Neural progenitor cell (in vitro differentiated cells): ENCODE measurements around the gene FAM83F. TPM values are rescaled to one million over a fixed set of nuclear protein-coding genes. Genes with fewer than 3 reads are reported as not detected.
A peak's percentile ranks its signal among the peaks of the same experiment; 100 is the strongest.

Experiments
- DNase-seq: peaks from one replicate; pipeline ENCODE4 v3.0.0-alpha.2; 2016; ENCODE audit warnings: low spot score
- H2AFZ ChIP-seq: fragments of 200-600 bp; sonication (generic); replicated peaks from 2 replicates; pipeline ENCODE4 v1.6.1; 2016; ENCODE audit warnings: antibody characterized with exemption
- H3F3A ChIP-seq: fragments of 200-600 bp; sonication (generic); 2 replicates; pipeline ENCODE4 v1.6.1; 2016; ENCODE audit warnings: antibody characterized with exemption, low read depth
- H3K27ac ChIP-seq: fragments of 200-600 bp; sonication (generic); 2 replicates; pipeline ENCODE4 v1.5.1; 2016; ENCODE audit warnings: mild to moderate bottlenecking
- H3K27me3 ChIP-seq: fragments of 200-600 bp; sonication (generic); 2 replicates; pipeline ENCODE4 v1.6.1; 2016; ENCODE audit warnings: mild to moderate bottlenecking, moderate library complexity
- H3K36me3 ChIP-seq: fragments of 200-600 bp; sonication (generic); 2 replicates; pipeline ENCODE4 v1.5.1; 2016
- H3K4me1 ChIP-seq: fragments of 200-600 bp; sonication (generic); 2 replicates; pipeline ENCODE4 v1.6.1; 2016; ENCODE audit warnings: mixed run types
- H3K4me2 ChIP-seq: fragments of 200-600 bp; sonication (generic); 2 replicates; pipeline ENCODE4 v1.6.1; 2016
- H3K4me3 ChIP-seq: fragments of 200-600 bp; sonication (generic); 2 replicates; pipeline ENCODE4 v1.5.1; 2016
- H3K79me2 ChIP-seq: fragments of 200-600 bp; sonication (generic); 2 replicates; pipeline ENCODE4 v1.6.1; 2016; ENCODE audit warnings: low read depth
- H3K9ac ChIP-seq: fragments of 200-600 bp; sonication (generic); 2 replicates; pipeline ENCODE4 v1.6.1; 2016
- H3K9me3 ChIP-seq: fragments of 200-600 bp; sonication (generic); 2 replicates; pipeline ENCODE4 v1.5.1; 2016; ENCODE audit warnings: low read depth
- H4K20me1 ChIP-seq: fragments of 200-600 bp; sonication (generic); 2 replicates; pipeline ENCODE4 v1.6.1; 2016; ENCODE audit warnings: low read depth
- H3K27ac Mint-ChIP-seq: 3 replicates; pipeline ENCODE4 v1.8.0; 2021; ENCODE audit warnings: mixed read lengths
- H3K27me3 Mint-ChIP-seq: 2 replicates; pipeline ENCODE4 v1.8.0; 2022; ENCODE audit warnings: low read depth, mild to moderate bottlenecking, inconsistent platforms, moderate library complexity, mixed read lengths; ENCODE audit not compliant: insufficient read depth
- H3K36me3 Mint-ChIP-seq: 3 replicates; pipeline ENCODE4 v1.8.0; 2021; ENCODE audit warnings: mixed read lengths
- H3K4me1 Mint-ChIP-seq: 3 replicates; pipeline ENCODE4 v1.8.0; 2021; ENCODE audit warnings: mixed read lengths
- H3K4me3 Mint-ChIP-seq: 3 replicates; pipeline ENCODE4 v1.8.0; 2021; ENCODE audit warnings: mild to moderate bottlenecking, moderate library complexity, mixed read lengths
- H3K9me3 Mint-ChIP-seq: 3 replicates; pipeline ENCODE4 v1.8.0; 2020; ENCODE audit warnings: mixed read lengths
- EZH2 ChIP-seq: fragments of 200-600 bp; sonication (generic); IDR thresholded peaks from 2 replicates; pipeline ENCODE4 v1.6.1; 2017; ENCODE audit warnings: antibody characterized with exemption, mild to moderate bottlenecking, moderate library complexity
- EZH2phosphoT487 ChIP-seq: fragments of 200-600 bp; sonication (generic); IDR thresholded peaks from 2 replicates; pipeline ENCODE4 v1.6.1; 2017; ENCODE audit warnings: antibody characterized with exemption
- total RNA-seq: library from RNA; depleted of rRNA; stranded (reverse); fragments of >200 nt; gene quantifications from 2 replicates; pipeline ENCODE4 v1.2.3, GENCODE V29; 2015; ENCODE audit warnings: low replicate concordance
- TF ChIP-seq, protein P1 (sequence below): fragments of 200-600 bp; sonication (generic); IDR thresholded peaks from 2 replicates; pipeline ENCODE4 v1.5.1; 2017; ENCODE audit warnings: antibody characterized with exemption, mild to moderate bottlenecking

The FAM83F gene
- total RNA-seq: 0.09 and 0.56 TPM in 2 replicates

- Mint-ChIP-seq H3K4me3 (peak within 1 kb of the TSS; percentile 41), H3K4me1 (peaks cover 48% of the 10 kb centered on the region), H3K9me3 (no peaks in the 10 kb centered on the region), H3K27me3 (peaks cover 29% of the 10 kb centered on the region), H3K27ac (no peak within 1 kb of the TSS), H3K36me3 (no peaks in the 10 kb centered on the region)
- Histone ChIP-seq H3K27ac (no peak within 1 kb of the TSS), H3K27me3 (peaks cover 77% of the 10 kb centered on the region), H2AFZ (no peak within 1 kb of the TSS), H3K4me3 (peak within 1 kb of the TSS; percentile 17), H3K36me3 (no peaks in the 10 kb centered on the region), H3K79me2 (no peaks in the 10 kb centered on the region), H3K4me2 (peak within 1 kb of the TSS; percentile 66), H3K9me3 (no peaks in the 10 kb centered on the region), H4K20me1 (peaks cover 3% of the 10 kb centered on the region), H3F3A (peaks cover 55% of the 10 kb centered on the region), H3K9ac (no peak within 1 kb of the TSS), H3K4me1 (peaks cover 26% of the 10 kb centered on the region)
- TF ChIP-seq, protein P1, sequence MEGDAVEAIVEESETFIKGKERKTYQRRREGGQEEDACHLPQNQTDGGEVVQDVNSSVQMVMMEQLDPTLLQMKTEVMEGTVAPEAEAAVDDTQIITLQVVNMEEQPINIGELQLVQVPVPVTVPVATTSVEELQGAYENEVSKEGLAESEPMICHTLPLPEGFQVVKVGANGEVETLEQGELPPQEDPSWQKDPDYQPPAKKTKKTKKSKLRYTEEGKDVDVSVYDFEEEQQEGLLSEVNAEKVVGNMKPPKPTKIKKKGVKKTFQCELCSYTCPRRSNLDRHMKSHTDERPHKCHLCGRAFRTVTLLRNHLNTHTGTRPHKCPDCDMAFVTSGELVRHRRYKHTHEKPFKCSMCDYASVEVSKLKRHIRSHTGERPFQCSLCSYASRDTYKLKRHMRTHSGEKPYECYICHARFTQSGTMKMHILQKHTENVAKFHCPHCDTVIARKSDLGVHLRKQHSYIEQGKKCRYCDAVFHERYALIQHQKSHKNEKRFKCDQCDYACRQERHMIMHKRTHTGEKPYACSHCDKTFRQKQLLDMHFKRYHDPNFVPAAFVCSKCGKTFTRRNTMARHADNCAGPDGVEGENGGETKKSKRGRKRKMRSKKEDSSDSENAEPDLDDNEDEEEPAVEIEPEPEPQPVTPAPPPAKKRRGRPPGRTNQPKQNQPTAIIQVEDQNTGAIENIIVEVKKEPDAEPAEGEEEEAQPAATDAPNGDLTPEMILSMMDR: no peak
- peak; percentile 91 for TF ChIP-seq EZH2
- TF ChIP-seq EZH2phosphoT487: peak; percentile 59
- DNase-seq: peak; percentile 78
Measured at GRCh38 chr22:39994566-39995392, at the start of gene FAM83F. Gene FAM83F (plus strand): TSS chr22:39994954. CDS start chr22:39995043, 89 bp downstream.

DNA sequence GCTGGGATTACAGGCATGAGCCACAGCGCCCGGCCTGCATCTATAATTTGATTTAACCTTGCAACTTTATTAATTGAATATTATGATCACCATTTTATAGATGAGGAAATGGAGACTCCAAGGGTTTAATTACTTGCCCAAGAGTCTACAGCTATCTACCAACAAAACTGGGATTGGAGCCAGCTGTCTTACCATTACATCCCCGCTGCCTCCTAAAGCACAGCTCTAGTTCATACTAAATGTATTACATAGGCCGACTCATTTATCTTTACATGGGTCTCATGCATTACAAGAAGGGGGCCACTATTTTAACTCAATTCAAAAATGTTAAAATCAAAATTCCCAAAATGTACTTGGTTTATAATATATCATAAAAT, 48.6 kb upstream of the FAM83F start:
- Histone ChIP-seq H3K79me2 (no peaks in the 10 kb centered on the region), H3K36me3 (no peaks in the 10 kb centered on the region), H3K4me2 (no peak overlapping the region), H3K9me3 (no peaks in the 10 kb centered on the region), H3K27me3 (peaks cover 21% of the 10 kb centered on the region), H2AFZ (no peak overlapping the region), H3K27ac (no peak overlapping the region), H3K4me3 (no peak overlapping the region), H4K20me1 (peaks cover 8% of the 10 kb centered on the region), H3F3A (peaks cover 9% of the 10 kb centered on the region), H3K4me1 (peaks cover 24% of the 10 kb centered on the region), H3K9ac (no peak overlapping the region)
- Mint-ChIP-seq H3K4me3 (no peak overlapping the region), H3K27me3 (peaks cover 4% of the 10 kb centered on the region), H3K36me3 (no peaks in the 10 kb centered on the region), H3K27ac (no peak overlapping the region), H3K4me1 (peaks cover 33% of the 10 kb centered on the region), H3K9me3 (no peaks in the 10 kb centered on the region)
- TF ChIP-seq, protein P1: no peak
- no peak for TF ChIP-seq EZH2
- TF ChIP-seq EZH2phosphoT487: no peak
- no peak for DNase-seq

DNA sequence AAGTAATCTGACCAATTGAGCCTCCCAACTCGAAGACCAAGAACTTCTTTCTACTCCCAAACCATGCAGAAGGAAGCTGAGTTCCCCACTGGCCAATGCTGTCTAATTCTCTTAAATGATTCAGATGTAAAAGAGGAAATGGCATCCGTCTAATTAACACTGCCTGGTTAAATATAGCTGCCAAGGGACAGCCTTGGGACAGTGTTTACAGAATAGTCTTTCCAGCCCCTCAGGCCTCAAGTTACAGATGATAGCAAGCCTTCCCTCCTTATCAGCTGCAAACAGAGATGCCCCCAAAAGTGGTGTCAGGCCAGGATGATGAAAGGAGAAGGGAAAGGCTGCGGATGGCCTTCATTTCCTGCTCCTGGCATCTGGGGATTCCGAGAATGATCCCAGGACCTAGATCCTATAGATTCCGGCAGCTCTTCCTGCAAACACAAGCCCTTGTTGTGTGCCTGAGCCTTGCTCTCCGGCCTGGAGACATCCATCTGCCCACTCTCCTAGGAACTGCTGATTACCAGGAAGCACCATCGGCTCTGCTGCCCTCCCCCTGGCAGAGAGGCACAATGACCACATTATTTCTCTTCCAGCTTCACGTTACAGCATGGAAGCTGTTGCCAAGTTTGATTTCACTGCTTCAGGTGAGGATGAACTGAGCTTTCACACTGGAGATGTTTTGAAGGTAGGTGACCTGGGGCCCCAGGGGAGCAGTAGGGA, 48.1 kb upstream of the FAM83F start:
- no peak overlapping the region for H3K27ac ChIP-seq
- H3K9me3 Mint-ChIP-seq: no peaks in the 10 kb centered on the region
- no peak overlapping the region for H3K9ac ChIP-seq
- peaks cover 21% of the 10 kb centered on the region for H3K27me3 ChIP-seq
- no peak for DNase-seq
- H3K4me1 ChIP-seq: peaks cover 22% of the 10 kb centered on the region
- H3K4me3 ChIP-seq: no peak overlapping the region
- no peak overlapping the region for H3K4me2 ChIP-seq
- no peaks in the 10 kb centered on the region for H3K9me3 ChIP-seq
- no peak overlapping the region for H2AFZ ChIP-seq
- H3K4me1 Mint-ChIP-seq: peaks cover 33% of the 10 kb centered on the region
- peaks cover 8% of the 10 kb centered on the region for H4K20me1 ChIP-seq
- H3K27ac Mint-ChIP-seq: no peak overlapping the region
- peaks cover 4% of the 10 kb centered on the region for H3K27me3 Mint-ChIP-seq
- H3K4me3 Mint-ChIP-seq: no peak overlapping the region
- no peaks in the 10 kb centered on the region for H3K36me3 Mint-ChIP-seq
- peaks cover 9% of the 10 kb centered on the region for H3F3A ChIP-seq
- H3K36me3 ChIP-seq: no peaks in the 10 kb centered on the region
- no peaks in the 10 kb centered on the region for H3K79me2 ChIP-seq
- TF ChIP-seq, protein P1: no peak
- TF ChIP-seq EZH2 (no peak), EZH2phosphoT487 (no peak)
